GM18951 (cell line): ENCODE measurements around the gene CNIH3.

Experiments
- POLR2A ChIP-seq: IDR thresholded peaks from 4 replicates; pipeline ENCODE4 v1.6.1; 2011; ENCODE audit warnings: mild to moderate bottlenecking; ENCODE audit not compliant: insufficient read length, insufficient read depth; ENCODE audit errors: extremely low read depth
- in situ Hi-C: fragments of 300-500 bp; cut with MboI; formaldehyde crosslinking; loops from one replicate; pipeline ENCODE4 v1.12.0; 2022; ENCODE audit warnings: low sequenced_read_pairs, mixed read lengths, inconsistent platforms; ENCODE audit not compliant: unreplicated experiment

Gene CNIH3

DNA sequence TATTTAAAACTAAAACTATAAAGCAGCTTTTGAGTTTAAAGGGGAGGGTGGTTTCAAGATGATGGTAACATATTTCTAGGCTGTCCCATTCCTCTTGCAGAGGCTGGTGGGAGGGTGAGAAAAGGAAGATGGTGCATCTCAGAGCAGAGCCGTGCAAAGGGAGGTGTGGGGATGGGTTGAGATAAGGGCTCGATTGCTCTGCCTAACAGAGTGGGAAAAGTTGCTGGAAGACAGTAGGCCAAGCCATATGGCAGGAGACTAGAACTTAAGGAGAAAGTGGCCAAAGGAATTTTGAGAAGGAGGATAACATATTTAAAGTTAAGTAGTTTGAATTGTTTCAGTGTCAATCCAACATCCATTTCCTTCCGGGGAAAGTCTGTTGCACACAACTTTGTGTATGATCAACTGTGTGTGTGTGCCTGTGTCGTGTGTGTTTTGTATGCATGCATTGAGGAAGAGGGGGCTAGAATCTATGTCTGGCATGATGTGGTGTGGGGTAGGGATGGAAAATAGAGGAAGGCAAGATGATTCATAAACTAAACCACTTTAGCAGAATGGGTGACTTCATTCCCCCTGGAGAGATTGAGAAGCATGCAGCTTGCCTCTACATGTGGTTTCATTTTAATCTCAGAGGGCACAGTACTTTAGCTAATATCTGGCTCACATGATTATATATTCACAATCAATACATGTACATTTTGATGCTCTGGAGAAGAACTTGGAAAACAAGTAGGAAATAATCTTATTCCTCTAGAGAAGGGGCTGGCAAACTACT lies 168.3 kb downstream of the CNIH3 start:
- TF ChIP-seq POLR2A = no peak
- in situ Hi-C loops = no loop called here

DNA sequence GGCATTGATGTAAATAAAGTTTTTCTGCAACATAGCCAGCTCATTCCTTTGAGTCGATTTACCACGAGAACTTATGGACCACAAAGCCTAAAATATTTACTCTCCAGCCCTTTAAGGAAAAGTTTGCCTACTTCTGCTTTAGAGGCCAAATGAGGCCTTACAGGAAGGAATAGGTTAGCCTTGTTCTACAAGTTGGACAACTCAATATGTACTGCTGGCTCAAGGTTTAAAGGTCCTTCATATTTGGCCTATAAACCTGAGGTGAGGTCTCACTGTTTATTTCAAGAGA lies 168.9 kb downstream of the CNIH3 start:
- no peak for TF ChIP-seq POLR2A
- in situ Hi-C loops = no loop called here

DNA sequence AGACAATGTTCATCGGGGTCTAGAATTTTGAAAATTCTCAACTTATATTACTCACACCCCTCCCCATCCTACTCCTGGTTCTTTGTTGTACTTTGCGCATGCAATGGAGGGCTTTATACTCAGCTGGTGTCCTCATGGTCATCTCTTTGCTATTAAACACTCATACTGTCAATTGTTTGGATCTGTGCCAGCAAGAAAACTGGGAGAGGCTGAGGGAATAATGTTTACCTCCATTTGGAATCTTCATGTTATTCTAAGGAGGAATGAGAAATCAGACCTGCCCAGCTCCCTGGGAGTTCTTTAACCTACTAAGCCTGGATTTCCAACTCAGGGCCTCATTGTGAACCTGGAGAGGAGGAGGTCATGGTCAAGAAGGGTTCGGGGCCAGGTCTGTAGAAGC lies 169.5 kb downstream of the CNIH3 start:
- TF ChIP-seq POLR2A = no peak
- in situ Hi-C loops = no loop called here

DNA sequence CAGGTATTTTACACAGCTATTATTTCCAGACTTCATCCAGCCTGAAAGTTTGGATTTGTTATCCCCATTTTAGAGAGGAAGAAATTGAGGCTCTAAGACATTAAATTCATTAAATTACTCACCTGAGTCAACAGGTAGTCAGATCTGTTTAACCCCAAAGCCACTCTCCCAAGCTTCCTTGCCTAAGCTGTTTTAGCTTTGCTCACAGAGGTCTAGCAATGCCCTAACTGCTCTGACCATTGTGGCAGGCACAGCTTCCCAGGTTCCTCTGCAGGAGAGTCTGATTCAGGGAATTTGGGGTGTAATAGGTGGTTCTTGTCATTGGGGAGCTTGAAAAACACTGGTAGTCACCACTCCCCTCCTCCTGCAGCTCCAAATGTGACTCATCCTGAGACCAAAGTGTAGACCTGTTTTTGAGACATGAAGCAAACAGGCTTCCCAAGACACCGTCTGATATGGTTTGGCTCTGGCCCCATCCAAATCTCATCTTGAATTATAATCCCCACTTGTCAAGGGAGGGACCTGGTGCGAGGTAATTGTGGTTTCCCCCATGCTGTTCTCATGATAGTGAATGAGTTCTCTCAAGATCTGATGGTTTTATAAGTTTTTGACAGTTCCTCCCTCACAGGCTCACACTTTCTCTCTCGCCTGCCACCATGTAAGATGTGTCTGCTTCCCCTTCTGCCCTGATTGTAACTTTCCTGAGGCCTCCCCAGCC lies 170.6 kb downstream of the CNIH3 start:
- no peak for TF ChIP-seq POLR2A
- in situ Hi-C loops = no loop called here

DNA sequence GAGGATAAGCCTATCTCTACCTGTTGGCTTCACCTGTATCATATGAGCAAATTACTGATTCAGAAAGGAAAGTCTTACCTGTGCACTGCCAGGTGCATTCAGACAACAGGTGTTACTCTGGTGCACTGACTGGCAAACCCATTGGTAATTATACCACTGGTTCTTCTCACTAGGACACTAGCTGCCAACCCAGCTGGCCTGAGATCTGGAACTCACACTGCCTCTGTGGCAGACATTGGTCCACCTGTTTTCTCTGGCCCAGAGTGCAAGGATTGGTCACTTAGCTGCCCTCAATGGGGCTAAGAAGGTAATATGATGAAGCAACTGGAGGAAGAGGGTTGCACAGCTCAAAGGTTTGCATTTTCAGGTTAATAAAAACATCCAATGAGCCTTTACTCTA lies 173.2 kb downstream of the CNIH3 start:
- no peak for TF ChIP-seq POLR2A
- in situ Hi-C loops = no loop called here
